K562 (cell line): ENCODE measurements around the gene ZNF679. TPM values are rescaled to one million over a fixed set of nuclear protein-coding genes. Genes with fewer than 3 reads are reported as not detected.

Experiments used
- ATAC-seq: fragments of 200-7000 bp; cut with Tn5 transposase; 3 replicates; pipeline ENCODE4 v1.9.1; 2020; ENCODE audit warnings: moderate library complexity
- BruUV-seq: library from RNA; stranded (reverse); fragments of 400-500 nt; replicated peaks from 2 replicates; lab custom pipeline; 2021; lab: Mats Ljungman, UMichigan
- CTCF ChIA-PET: fragments of 300-600 bp; formaldehyde crosslinking; extraction: SDS; loops from one replicate; lab custom pipeline; 2021; ENCODE audit warnings: low intra/inter-chr PET ratio; lab: Yijun Ruan, JAX
- POLR2A ChIA-PET: fragments of 300-600, 350-650 bp; sonication (Branson Sonifier 250); formaldehyde crosslinking; extraction: SDS; loops from one replicate; lab custom pipeline; 2021; ENCODE audit warnings: antibody characterized with exemption, inconsistent platforms; lab: Yijun Ruan, JAX
- DNase-seq, 4 experiments: peaks; one replicate each; pipeline versions ENCODE4 v3.0.0 to v3.0.0-alpha.2; 2011 to 2018; ENCODE audit warnings: low spot score in 3 of 4, mixed read lengths in 3 of 4; ENCODE audit errors: extremely low read depth in 1 of 4
- FAIRE-seq: peaks from 2 replicates; lab custom pipeline; 2011; peaks lifted over from hg19 to GRCh38; lab: Jason Lieb, UNC
- H2AFZ ChIP-seq: 2 replicates; pipeline ENCODE4 v1.6.0; 2011; ENCODE audit warnings: low read depth, low read length, control low read depth, inconsistent platforms
- H3K27ac ChIP-seq: fragments of 200-600 bp; 3 replicates; pipeline ENCODE4 v1.8.0; 2011; ENCODE audit warnings: low read depth, mild to moderate bottlenecking, control low read depth, inconsistent platforms, low read length, moderate library complexity, mixed read lengths; ENCODE audit errors: extremely low read depth
- H3K27me3 ChIP-seq, 2 experiments: fragments of 300-600 bp in 1 of 2; 2 replicates in 1 of 2; 3 replicates in 1 of 2; pipeline versions ENCODE4 v1.6.0 to v1.8.0; 2011; ENCODE audit warnings: inconsistent platforms in 2 of 2, low read length in 2 of 2, mild to moderate bottlenecking in 1 of 2, mixed read lengths in 1 of 2, moderate library complexity in 1 of 2; ENCODE audit not compliant: control insufficient read depth in 2 of 2, insufficient read depth in 2 of 2
- H3K36me3 ChIP-seq: fragments of 300-600 bp; 3 replicates; pipeline ENCODE4 v1.8.0; 2011; ENCODE audit warnings: mild to moderate bottlenecking, low read length, inconsistent platforms; ENCODE audit not compliant: control insufficient read depth, insufficient read depth
- H3K4me1 ChIP-seq, 2 experiments: fragments of 200-600 bp in 1 of 2; replicated peaks in 1 of 2; 2 replicates in 1 of 2; 3 replicates in 1 of 2; pipeline versions ENCODE4 v1.5.1 to v1.8.0; 2011; ENCODE audit warnings: inconsistent platforms in 2 of 2, low read length in 2 of 2, mild to moderate bottlenecking in 1 of 2, mixed read lengths in 1 of 2, moderate library complexity in 1 of 2; ENCODE audit not compliant: control insufficient read depth in 2 of 2, insufficient read depth in 2 of 2
- H3K4me2 ChIP-seq: 2 replicates; pipeline ENCODE4 v1.6.1; 2011; ENCODE audit warnings: low read length, control low read depth, inconsistent platforms, mixed read lengths; ENCODE audit not compliant: insufficient read depth
- H3K4me3 ChIP-seq: fragments of 200-600 bp; sonication (generic), shearing (Covaris generic); 2 replicates; pipeline ENCODE4 v1.5.1; 2016; ENCODE audit warnings: control low read depth, inconsistent platforms
- H3K79me2 ChIP-seq: fragments of 200-600 bp; 3 replicates; pipeline ENCODE4 v1.8.0; 2011; ENCODE audit warnings: low read length, inconsistent platforms; ENCODE audit not compliant: control insufficient read depth, insufficient read depth
- H3K9ac ChIP-seq, 2 experiments: 2 replicates each; pipeline versions ENCODE4 v1.6.0 to v1.6.1; 2011; ENCODE audit warnings: low read depth in 2 of 2, low read length in 2 of 2, control low read depth in 1 of 2, inconsistent platforms in 1 of 2, mild to moderate bottlenecking in 1 of 2, mixed read lengths in 1 of 2; ENCODE audit not compliant: insufficient read depth in 1 of 2
- H3K9me1 ChIP-seq: one replicate; pipeline ENCODE4 v1.6.0; 2011; ENCODE audit warnings: inconsistent platforms, mild to moderate bottlenecking, low read length, moderate library complexity; ENCODE audit not compliant: control insufficient read depth, insufficient read depth
- H3K9me3 ChIP-seq: replicated peaks from 2 replicates; pipeline ENCODE4 v1.5.1; 2011; ENCODE audit warnings: low read depth, low read length, inconsistent platforms; ENCODE audit not compliant: control insufficient read depth, insufficient read depth
- H4K20me1 ChIP-seq: replicated peaks from 2 replicates; pipeline ENCODE4 v1.6.1; 2011; ENCODE audit warnings: low read length, inconsistent platforms, mixed read lengths; ENCODE audit not compliant: control insufficient read depth, insufficient read depth
- CAMTA2 ChIP-seq: fragments of 250-450 bp; sonication (Bioruptor Pico); conservative IDR thresholded peaks from 2 replicates; pipeline ENCODE4 v1.5.1; 2022
- DNMT1 ChIP-seq: fragments of 450-650 bp; IDR thresholded peaks from 2 replicates; pipeline ENCODE4 v1.6.1; 2016; ENCODE audit warnings: antibody characterized with exemption, mild to moderate bottlenecking
- ELK3 ChIP-seq: fragments of 450-650 bp; formaldehyde crosslinking; IDR thresholded peaks from 2 replicates; pipeline ENCODE4 v1.4.0; 2020; ENCODE audit warnings: mild to moderate bottlenecking
- FOSL1 ChIP-seq: fragments of 200-800 bp; sonication (Bioruptor generic); conservative IDR thresholded peaks from 2 replicates; pipeline ENCODE4 v1.6.1; 2016; ENCODE audit warnings: missing genetic modification characterization, missing compliant biosample characterization
- FOXM1 ChIP-seq, 2 experiments: fragments of 450-650 bp in 1 of 2; sonication (generic) in 1 of 2; formaldehyde crosslinking in 1 of 2; IDR thresholded peaks; 2 replicates each; pipeline versions ENCODE4 v1.6.1 to v1.9.0; 2017 to 2022; ENCODE audit warnings: low read depth in 2 of 2, mild to moderate bottlenecking in 2 of 2, missing genetic modification reagents in 1 of 2, moderate library complexity in 1 of 2
- FOXO4 ChIP-seq: fragments of 450-650 bp; formaldehyde crosslinking; IDR thresholded peaks from 2 replicates; pipeline ENCODE4 v1.4.0; 2020; ENCODE audit warnings: mild to moderate bottlenecking, moderate library complexity
- FOXP1 ChIP-seq: sonication (generic); formaldehyde crosslinking; IDR thresholded peaks from 2 replicates; pipeline ENCODE4 v1.8.0; 2022; ENCODE audit warnings: mild to moderate bottlenecking, missing genetic modification reagents
- HDAC8 ChIP-seq: fragments of 450-650 bp; IDR thresholded peaks from 2 replicates; pipeline ENCODE4 v1.6.1; 2016; ENCODE audit warnings: mild to moderate bottlenecking, missing genetic modification characterization, moderate library complexity, missing compliant biosample characterization
- HMG20A ChIP-seq: fragments of 450-650 bp; formaldehyde crosslinking; conservative IDR thresholded peaks from 2 replicates; pipeline ENCODE4 v1.4.0; 2020; ENCODE audit warnings: mild to moderate bottlenecking, mixed read lengths
- RBM25 ChIP-seq: fragments of 200-400 bp; formaldehyde crosslinking; IDR thresholded peaks from 2 replicates; pipeline ENCODE4 v1.6.1; 2018; ENCODE audit warnings: low read length, low read depth, moderate library complexity; ENCODE audit not compliant: severe bottlenecking
- SIN3A ChIP-seq, 2 experiments: fragments of 150-350 bp in 1 of 2; IDR thresholded peaks; 2 replicates each; pipeline ENCODE4 v1.6.1; 2011 to 2016; ENCODE audit warnings: borderline replicate concordance in 2 of 2, low read depth in 2 of 2, low read length in 2 of 2, mild to moderate bottlenecking in 2 of 2, moderate library complexity in 2 of 2; ENCODE audit not compliant: control insufficient read depth in 1 of 2
- SMARCA4 ChIP-seq: fragments of 450-650 bp; IDR thresholded peaks from 2 replicates; pipeline ENCODE4 v1.6.1; 2016
- SRSF1 ChIP-seq: fragments of 200-400 bp; formaldehyde crosslinking; IDR thresholded peaks from 2 replicates; pipeline ENCODE4 v1.6.1; 2017; ENCODE audit warnings: mild to moderate bottlenecking, low read depth, low read length, moderate library complexity
- STAG1 ChIP-seq: sonication (generic); formaldehyde crosslinking; IDR thresholded peaks from 2 replicates; pipeline ENCODE4 v1.5.0; 2020; ENCODE audit warnings: missing genetic modification reagents, borderline replicate concordance
- TCF15 ChIP-seq: fragments of 250-450 bp; sonication (Bioruptor Pico); IDR thresholded peaks from 2 replicates; pipeline ENCODE4 v1.8.0; 2022; ENCODE audit warnings: moderate library complexity, mild to moderate bottlenecking, inconsistent platforms
- ZNF134 ChIP-seq: fragments of 250-450 bp; sonication (Bioruptor Pico); conservative IDR thresholded peaks from 2 replicates; pipeline ENCODE4 v1.4.0; 2020
- ZNF436 ChIP-seq: fragments of 250-450, 450-650 bp; sonication (Bioruptor Pico); formaldehyde crosslinking; IDR thresholded peaks from 2 replicates; pipeline ENCODE4 v1.7.0; 2020; ENCODE audit warnings: mild to moderate bottlenecking
- ZNF696 ChIP-seq: fragments of 250-450 bp; sonication (Bioruptor Pico); conservative IDR thresholded peaks from 2 replicates; pipeline ENCODE4 v1.4.0; 2020; ENCODE audit warnings: mild to moderate bottlenecking, moderate library complexity
- WGBS: fragments of 100-300 bp; shearing (Covaris generic); methylation state at CpG from one replicate; pipeline ENCODE4 v1.1.6; 2016; ENCODE audit warnings: low coverage, mixed read lengths; ENCODE audit not compliant: insufficient coverage; ENCODE audit errors: missing lambda C conversion rate; 5-methylcytosine and 5-hydroxymethylcytosine counted together
- in situ Hi-C: fragments of 300-500 bp; cut with MboI; formaldehyde crosslinking; loops from 4 replicates; pipeline ENCODE4 v1.15.0; 2018; ENCODE audit warnings: inconsistent platforms, mixed read lengths
- intact Hi-C: fragments of 100-400 bp; cut with micrococcal nuclease; formaldehyde crosslinking; loops from 2 replicates; pipeline ENCODE4 v1.14.2; 2022
- polyA plus RNA-seq, 8 experiments: library from polyadenylated mRNA; depleted of rRNA in 4 of 8; stranded (reverse) in 5 of 8; unstranded in 3 of 8; fragments of >200 nt; fragmentation: Nextera tagmentation in 2 of 8; fragmentation: Illumina TruSeq in 1 of 8; extraction: Ambion mirVana in 2 of 8; extraction: Trizol in 1 of 8; gene quantifications; 2 replicates each; pipeline versions ENCODE4 v1.2.1 to v1.2.3, GENCODE V29; 2011 to 2014; ENCODE audit warnings: inconsistent platforms in 1 of 8, missing spikeins in 1 of 8
- total RNA-seq, 7 experiments: library from RNA; depleted of rRNA in 6 of 7; stranded (reverse); fragments of >200 nt in 6 of 7; fragmentation: Illumina TruSeq in 2 of 7; extraction: Trizol in 2 of 7; gene quantifications; 2 replicates each; pipeline versions ENCODE4 v1.2.1 to v1.2.3, GENCODE V29; 2011 to 2021; ENCODE audit warnings: low replicate concordance in 1 of 7

ZNF679 gene
- total and polyA plus RNA-seq, 9 of the 15 experiments (the other 6 are each of a cell fraction or from before 2014, with no cell fraction given): not detected

GRCh38 chr7:64294701-64295420, 66.6 kb downstream of the ZNF679 start:
- Histone ChIP-seq H3K9me3 (peaks cover 2% of the 10 kb centered on the region; the same call in 1 of the 2 replicates), H3K27me3 (no peaks in the 10 kb centered on the region), H3K9ac (no peak overlapping the region), H3K4me3 (no peak overlapping the region), H3K36me3 (no peaks in the 10 kb centered on the region), H4K20me1 (no peaks in the 10 kb centered on the region), H3K27ac (no peak overlapping the region), H2AFZ (no peak overlapping the region), H3K9me1 (no peaks in the 10 kb centered on the region), H3K4me2 (no peak overlapping the region), H3K79me2 (no peaks in the 10 kb centered on the region), H3K4me1 (no peaks in the 10 kb centered on the region)
- intact Hi-C loops (no loop called here), in situ Hi-C loops (no loop called here)
- BruUV-seq: no TSS peak
- FAIRE-seq (no peak), ATAC-seq (no peak), DNase-seq (no peak)
- WGBS: 12% methylated on average over 1 of the region's 1 CpG
- ChIA-PET POLR2A (no interaction called here), CTCF (no interaction called here)
- TF ChIP-seq STAG1 (CRISPR knock-in tag) (no peak), FOXO4 (CRISPR knock-in tag) (no peak), HDAC8 (tag) (no peak), ZNF436 (no peak), HMG20A (CRISPR knock-in tag) (no peak), TCF15 (CRISPR knock-in tag) (no peak), SMARCA4 (no peak), RBM25 (no peak), FOXM1 (IDR thresholded peaks at IDR 0.05; ENCODE audit: low read depth) (no peak), FOXM1 (CRISPR knock-in tag; IDR thresholded peaks at IDR 0.05; ENCODE audit: low read depth) (no peak), FOXP1 (CRISPR knock-in tag) (no peak), SRSF1 (no peak), CAMTA2 (CRISPR knock-in tag) (no peak), ZNF134 (CRISPR knock-in tag) (no peak), SIN3A (IDR thresholded peaks at IDR 0.05; ENCODE audit: borderline replicate concordance in 2 of 2, control insufficient read depth in 1 of 2, low read depth in 2 of 2, low read length in 2 of 2) (no peak), ZNF696 (no peak), FOSL1 (tag) (no peak), ELK3 (CRISPR knock-in tag) (no peak), DNMT1 (no peak)
